HL-60 (cell line): ENCODE results near the gene CDC42BPB.

Source experiments
- DNase-seq, 2 experiments: peaks; one replicate each; pipeline ENCODE4 v3.0.0-alpha.2; 2010 to 2020; ENCODE audit warnings: low read depth in 1 of 2, low spot score in 1 of 2
- H3K27ac ChIP-seq: fragments of 250-450 bp; sonication (Bioruptor Pico); replicated peaks from 2 replicates; pipeline ENCODE4 v1.5.1; 2020; ENCODE audit warnings: mild to moderate bottlenecking, moderate library complexity
- H3K27me3 ChIP-seq: fragments of 250-450 bp; sonication (Bioruptor Pico); 2 replicates; pipeline ENCODE4 v1.5.1; 2021; ENCODE audit warnings: mild to moderate bottlenecking, moderate library complexity; ENCODE audit not compliant: insufficient read depth, poor library complexity, severe bottlenecking
- H3K4me3 ChIP-seq: replicated peaks from 2 replicates; pipeline ENCODE4 v1.5.1; 2011; ENCODE audit warnings: mild to moderate bottlenecking, control low read depth, low read length; ENCODE audit not compliant: insufficient read depth
- GABPA ChIP-seq: IDR thresholded peaks from 2 replicates; pipeline ENCODE4 v1.6.1; 2012; ENCODE audit warnings: low read depth
- POLR2AphosphoS5 ChIP-seq: IDR thresholded peaks from 2 replicates; pipeline ENCODE4 v1.6.1; 2012; ENCODE audit warnings: low read depth
- SPI1 ChIP-seq: IDR thresholded peaks from 2 replicates; pipeline ENCODE4 v1.6.1; 2012; ENCODE audit warnings: low read depth, mild to moderate bottlenecking, borderline replicate concordance
- TF ChIP-seq, protein P1 (sequence below): IDR thresholded peaks from one replicate; pipeline ENCODE4 v1.5.1; 2011; ENCODE audit warnings: low read length, control low read depth, inconsistent platforms; ENCODE audit not compliant: insufficient read depth
- TF ChIP-seq, protein P2 (sequence below): IDR thresholded peaks from 2 replicates; pipeline ENCODE4 v1.6.1; 2012; ENCODE audit warnings: low read depth; ENCODE audit not compliant: insufficient replicate concordance

Gene CDC42BPB

DNA sequence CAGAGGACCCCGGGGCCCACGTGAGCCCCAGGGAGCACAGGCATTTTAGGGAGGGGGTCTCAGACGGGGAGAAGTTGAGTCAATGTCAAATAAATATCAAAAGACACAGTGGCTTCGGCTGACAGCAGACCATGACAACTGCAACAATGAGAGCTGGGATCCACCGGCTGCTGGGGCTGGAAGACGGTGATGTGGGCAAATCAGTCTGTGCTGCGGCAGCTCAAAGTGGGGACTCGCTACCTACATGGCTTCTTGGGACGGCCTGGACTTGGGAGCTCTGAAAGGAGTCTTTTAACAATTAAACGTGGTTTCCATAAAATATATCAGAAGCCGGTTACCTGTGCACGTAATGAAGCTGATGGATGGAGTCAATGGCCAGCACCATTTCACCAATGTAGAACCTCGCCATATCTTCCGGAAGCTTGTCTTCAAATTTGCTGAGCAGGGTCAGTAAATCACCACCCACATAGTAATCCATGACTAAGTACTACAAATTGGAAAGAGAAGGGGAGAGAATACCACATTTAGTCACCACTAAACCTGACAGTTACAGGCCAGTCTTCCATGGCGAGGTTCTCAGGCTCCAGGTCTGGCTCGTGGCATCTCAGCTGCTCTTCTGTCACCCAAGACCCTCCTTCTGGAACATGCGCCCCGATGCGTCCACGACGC is 58.0 kb downstream of the CDC42BPB start:
- DNase-seq, result no peak
- H3K27ac ChIP-seq, result no peak overlapping the region
- no peak overlapping the region for H3K4me3 ChIP-seq
- no peaks in the 10 kb centered on the region for H3K27me3 ChIP-seq
- TF ChIP-seq SPI1 (no peak), POLR2AphosphoS5 (no peak), GABPA (no peak)
- TF ChIP-seq, protein P1, sequence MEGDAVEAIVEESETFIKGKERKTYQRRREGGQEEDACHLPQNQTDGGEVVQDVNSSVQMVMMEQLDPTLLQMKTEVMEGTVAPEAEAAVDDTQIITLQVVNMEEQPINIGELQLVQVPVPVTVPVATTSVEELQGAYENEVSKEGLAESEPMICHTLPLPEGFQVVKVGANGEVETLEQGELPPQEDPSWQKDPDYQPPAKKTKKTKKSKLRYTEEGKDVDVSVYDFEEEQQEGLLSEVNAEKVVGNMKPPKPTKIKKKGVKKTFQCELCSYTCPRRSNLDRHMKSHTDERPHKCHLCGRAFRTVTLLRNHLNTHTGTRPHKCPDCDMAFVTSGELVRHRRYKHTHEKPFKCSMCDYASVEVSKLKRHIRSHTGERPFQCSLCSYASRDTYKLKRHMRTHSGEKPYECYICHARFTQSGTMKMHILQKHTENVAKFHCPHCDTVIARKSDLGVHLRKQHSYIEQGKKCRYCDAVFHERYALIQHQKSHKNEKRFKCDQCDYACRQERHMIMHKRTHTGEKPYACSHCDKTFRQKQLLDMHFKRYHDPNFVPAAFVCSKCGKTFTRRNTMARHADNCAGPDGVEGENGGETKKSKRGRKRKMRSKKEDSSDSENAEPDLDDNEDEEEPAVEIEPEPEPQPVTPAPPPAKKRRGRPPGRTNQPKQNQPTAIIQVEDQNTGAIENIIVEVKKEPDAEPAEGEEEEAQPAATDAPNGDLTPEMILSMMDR, result no peak
- TF ChIP-seq, protein P2, sequence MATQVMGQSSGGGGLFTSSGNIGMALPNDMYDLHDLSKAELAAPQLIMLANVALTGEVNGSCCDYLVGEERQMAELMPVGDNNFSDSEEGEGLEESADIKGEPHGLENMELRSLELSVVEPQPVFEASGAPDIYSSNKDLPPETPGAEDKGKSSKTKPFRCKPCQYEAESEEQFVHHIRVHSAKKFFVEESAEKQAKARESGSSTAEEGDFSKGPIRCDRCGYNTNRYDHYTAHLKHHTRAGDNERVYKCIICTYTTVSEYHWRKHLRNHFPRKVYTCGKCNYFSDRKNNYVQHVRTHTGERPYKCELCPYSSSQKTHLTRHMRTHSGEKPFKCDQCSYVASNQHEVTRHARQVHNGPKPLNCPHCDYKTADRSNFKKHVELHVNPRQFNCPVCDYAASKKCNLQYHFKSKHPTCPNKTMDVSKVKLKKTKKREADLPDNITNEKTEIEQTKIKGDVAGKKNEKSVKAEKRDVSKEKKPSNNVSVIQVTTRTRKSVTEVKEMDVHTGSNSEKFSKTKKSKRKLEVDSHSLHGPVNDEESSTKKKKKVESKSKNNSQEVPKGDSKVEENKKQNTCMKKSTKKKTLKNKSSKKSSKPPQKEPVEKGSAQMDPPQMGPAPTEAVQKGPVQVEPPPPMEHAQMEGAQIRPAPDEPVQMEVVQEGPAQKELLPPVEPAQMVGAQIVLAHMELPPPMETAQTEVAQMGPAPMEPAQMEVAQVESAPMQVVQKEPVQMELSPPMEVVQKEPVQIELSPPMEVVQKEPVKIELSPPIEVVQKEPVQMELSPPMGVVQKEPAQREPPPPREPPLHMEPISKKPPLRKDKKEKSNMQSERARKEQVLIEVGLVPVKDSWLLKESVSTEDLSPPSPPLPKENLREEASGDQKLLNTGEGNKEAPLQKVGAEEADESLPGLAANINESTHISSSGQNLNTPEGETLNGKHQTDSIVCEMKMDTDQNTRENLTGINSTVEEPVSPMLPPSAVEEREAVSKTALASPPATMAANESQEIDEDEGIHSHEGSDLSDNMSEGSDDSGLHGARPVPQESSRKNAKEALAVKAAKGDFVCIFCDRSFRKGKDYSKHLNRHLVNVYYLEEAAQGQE, result no peak

DNA sequence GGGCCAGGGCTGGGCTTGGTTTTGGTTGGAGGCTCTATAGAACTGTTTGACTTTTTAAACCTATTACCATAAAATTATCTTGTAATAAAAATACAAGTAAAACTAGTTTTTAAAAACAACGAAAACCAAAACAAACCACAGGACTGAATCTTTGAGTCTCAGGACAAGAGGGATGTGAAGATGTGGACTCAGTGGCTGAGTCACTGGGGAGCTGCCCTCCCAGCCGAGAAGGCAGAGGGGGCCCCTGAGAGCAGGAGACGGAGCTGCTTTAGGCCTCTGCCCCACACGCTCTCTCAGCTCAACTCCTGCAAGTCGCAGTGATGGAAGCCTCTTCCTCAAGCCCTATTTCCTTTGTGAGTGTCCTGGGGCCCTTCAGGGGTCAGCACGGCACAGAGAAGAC is 59.0 kb downstream of the CDC42BPB start:
- Histone ChIP-seq H3K4me3 (no peak overlapping the region), H3K27ac (no peak overlapping the region), H3K27me3 (no peaks in the 10 kb centered on the region)
- TF ChIP-seq SPI1 (no peak), POLR2AphosphoS5 (no peak), GABPA (no peak)
- TF ChIP-seq, protein P2, result no peak
- TF ChIP-seq, protein P1, result no peak
- DNase-seq, result no peak

DNA sequence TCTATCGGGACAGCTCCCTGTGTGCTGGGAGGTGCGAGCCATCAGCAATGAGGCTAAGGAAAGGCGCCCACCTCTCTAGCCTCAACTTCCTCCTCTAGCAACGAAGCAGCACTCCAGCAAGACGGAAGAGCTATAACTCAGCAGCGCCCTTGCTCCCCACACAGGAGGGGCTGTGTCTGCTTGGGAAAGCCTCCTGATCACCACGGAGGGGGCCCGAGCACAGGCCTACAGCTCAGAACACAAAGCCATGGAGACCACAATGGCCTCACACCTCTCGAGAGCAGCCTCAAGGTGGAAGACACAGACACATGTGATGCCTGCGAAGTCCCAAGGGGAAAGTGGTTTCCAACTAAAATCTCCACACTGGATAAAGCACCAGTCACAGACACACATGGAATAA is 60.4 kb downstream of the CDC42BPB start:
- no peak overlapping the region for H3K4me3 ChIP-seq
- no peak overlapping the region for H3K27ac ChIP-seq
- no peak for DNase-seq
- TF ChIP-seq, protein P2, result no peak
- TF ChIP-seq GABPA, result no peak
- no peaks in the 10 kb centered on the region for H3K27me3 ChIP-seq
